ENCODE measurements around the gene KLHL22. TPM values are rescaled to one million over a fixed set of nuclear protein-coding genes. Genes with fewer than 3 reads are reported as not detected.

The KLHL22 gene
- total and polyA plus RNA-seq, 4 donors, result 2.0 to 20.3 (median 8.7) TPM

GRCh38 chr22:20516399-20516798, 20.8 kb upstream of the KLHL22 start:
- H3K4me1 ChIP-seq (ENCODE audit: control insufficient read depth in 4 of 4, insufficient read depth in 4 of 4, low read length in 3 of 4), result peaks cover 0 to 4% (median 1%) of the 10 kb centered on the region in 4 donors

GRCh38 chr22:20514658-20515406, 19.2 kb upstream of the KLHL22 start:
- 83% methylated on average over 6 of the region's 6 CpGs for WGBS
- Histone ChIP-seq H3K4me3 (ENCODE audit: low read depth in 1 of 3, low read length in 3 of 3) (no peak overlapping the region), H3K4me1 (ENCODE audit: control insufficient read depth in 4 of 4, insufficient read depth in 4 of 4, low read length in 3 of 4) (peaks cover 3 to 8% (median 6%) of the 10 kb centered on the region in 4 donors), H3K9me3 (ENCODE audit: control insufficient read depth in 4 of 4, low read length in 3 of 4) (no peaks in the 10 kb centered on the region), H3K27ac (ENCODE audit: low read depth in 1 of 2, low read length in 2 of 2) (no peak overlapping the region), H3K36me3 (ENCODE audit: control insufficient read depth in 4 of 4, insufficient read depth in 3 of 4, low read depth in 1 of 4, low read length in 3 of 4) (peaks cover 0 to 6% (median 2%) of the 10 kb centered on the region in 4 donors), H3K9ac (ENCODE audit: low read depth in 1 of 2, low read length in 2 of 2) (no peak overlapping the region), H3K27me3 (ENCODE audit: control insufficient read depth in 4 of 4, insufficient read depth in 4 of 4, low read length in 3 of 4) (no peaks in the 10 kb centered on the region)
- no peak for DNase-seq (ENCODE audit: low spot score)
- TF ChIP-seq REST (IDR thresholded peaks at IDR 0.05) (no peak), RAD21 (IDR thresholded peaks at IDR 0.05) (no peak), FOXA1 (IDR thresholded peaks at IDR 0.05) (no peak), TAF1 (conservative IDR thresholded peaks at IDR 0.05) (no peak), FOXA2 (IDR thresholded peaks at IDR 0.05) (no peak), CTCF (IDR thresholded peaks at IDR 0.05; ENCODE audit: low read depth, low read length, missing input control) (no peak), MAX (IDR thresholded peaks at IDR 0.05) (no peak), JUND (IDR thresholded peaks at IDR 0.05) (no peak), HNF4G (IDR thresholded peaks at IDR 0.05) (no peak), RXRA (IDR thresholded peaks at IDR 0.05) (no peak), ATF3 (IDR thresholded peaks at IDR 0.05) (no peak), HNF4A (conservative IDR thresholded peaks at IDR 0.05) (no peak), EGR1 (IDR thresholded peaks at IDR 0.05; ENCODE audit: low read depth in 2 of 2) (no peak), NR2F2 (IDR thresholded peaks at IDR 0.05) (no peak), YY1 (IDR thresholded peaks at IDR 0.05) (no peak), ZBTB33 (IDR thresholded peaks at IDR 0.05) (no peak)

More at GRCh38 chr22:20516399-20516798, 20.8 kb upstream of the KLHL22 start:
- TF ChIP-seq SP1 (IDR thresholded peaks at IDR 0.05), result no peak
- no peak for TF ChIP-seq HNF4A (conservative IDR thresholded peaks at IDR 0.05)
- no peak for TF ChIP-seq CTCF (IDR thresholded peaks at IDR 0.05; ENCODE audit: low read depth, low read length, missing input control)
- no peak for TF ChIP-seq GABPA (IDR thresholded peaks at IDR 0.05 in 1 of 2, conservative IDR thresholded peaks at IDR 0.05 in 1 of 2)
- no peak for TF ChIP-seq YY1 (IDR thresholded peaks at IDR 0.05)
- TF ChIP-seq ATF3 (IDR thresholded peaks at IDR 0.05), result no peak
- no peak for TF ChIP-seq TAF1 (conservative IDR thresholded peaks at IDR 0.05)
- H3K27me3 ChIP-seq (ENCODE audit: control insufficient read depth in 4 of 4, insufficient read depth in 4 of 4, low read length in 3 of 4), result no peaks in the 10 kb centered on the region
- DNase-seq (ENCODE audit: low spot score), result no peak
- peaks cover 3 to 10% (median 7%) of the 10 kb centered on the region in 4 donors for H3K36me3 ChIP-seq (ENCODE audit: control insufficient read depth in 4 of 4, insufficient read depth in 3 of 4, low read depth in 1 of 4, low read length in 3 of 4)
- H3K9ac ChIP-seq (ENCODE audit: low read depth in 1 of 2, low read length in 2 of 2), result no peak overlapping the region
- H3K27ac ChIP-seq (ENCODE audit: low read depth in 1 of 2, low read length in 2 of 2), result no peak overlapping the region
- 93% methylated on average over 2 of the region's 2 CpGs for WGBS
- no peaks in the 10 kb centered on the region for H3K9me3 ChIP-seq (ENCODE audit: control insufficient read depth in 4 of 4, low read length in 3 of 4)
- H3K4me3 ChIP-seq (ENCODE audit: low read depth in 1 of 3, low read length in 3 of 3), result no peak overlapping the region

All from liver (tissue), 9 donors.